Astrocyte (in vitro differentiated cells and primary cell): ENCODE data around the gene C17orf67. TPM values are rescaled to one million over a fixed set of nuclear protein-coding genes. Genes with fewer than 3 reads are reported as not detected.

Experiments used
- DNase-seq: peaks from one replicate; pipeline ENCODE4 v3.0.0-alpha.2; 2010; ENCODE audit warnings: low read depth
- FAIRE-seq: peaks from 2 replicates; lab custom pipeline; 2011; peaks lifted over from hg19 to GRCh38; lab: Jason Lieb, UNC
- H2AFZ ChIP-seq: 2 replicates; pipeline ENCODE4 v1.6.0; 2012; ENCODE audit warnings: low read depth, low read length, inconsistent platforms
- H3K27ac ChIP-seq: 2 replicates; pipeline ENCODE4 v1.5.1; 2011; ENCODE audit warnings: low read depth, low read length, inconsistent platforms
- H3K27me3 ChIP-seq: 2 replicates; pipeline ENCODE4 v1.6.0; 2011; ENCODE audit warnings: low read length, inconsistent platforms; ENCODE audit not compliant: insufficient read depth
- H3K36me3 ChIP-seq: 2 replicates; pipeline ENCODE4 v1.5.1; 2011; ENCODE audit warnings: low read length, inconsistent platforms; ENCODE audit not compliant: insufficient read depth
- H3K4me1 ChIP-seq: 2 replicates; pipeline ENCODE4 v1.5.1; 2011; ENCODE audit warnings: low read length, inconsistent platforms; ENCODE audit not compliant: insufficient read depth
- H3K4me2 ChIP-seq: 2 replicates; pipeline ENCODE4 v1.6.0; 2012; ENCODE audit warnings: low read length, inconsistent platforms
- H3K4me3 ChIP-seq: 2 replicates; pipeline ENCODE4 v1.5.1; 2011; ENCODE audit warnings: low read depth, mild to moderate bottlenecking, low read length, inconsistent platforms; ENCODE audit not compliant: insufficient read depth
- H3K79me2 ChIP-seq: 2 replicates; pipeline ENCODE4 v1.6.0; 2012; ENCODE audit warnings: mild to moderate bottlenecking, low read length, inconsistent platforms; ENCODE audit not compliant: insufficient read depth
- H3K9ac ChIP-seq: 2 replicates; pipeline ENCODE4 v1.6.0; 2012; ENCODE audit warnings: mild to moderate bottlenecking, low read length, inconsistent platforms
- H3K9me3 ChIP-seq: 2 replicates; pipeline ENCODE4 v1.5.1; 2012; ENCODE audit warnings: low read depth, mild to moderate bottlenecking, low read length, inconsistent platforms; ENCODE audit not compliant: insufficient read depth
- H4K20me1 ChIP-seq: 2 replicates; pipeline ENCODE4 v1.6.0; 2012; ENCODE audit warnings: low read length, inconsistent platforms; ENCODE audit not compliant: insufficient read depth
- H3K27ac Mint-ChIP-seq: one replicate; pipeline ENCODE4 v1.8.0; 2021; ENCODE audit warnings: mild to moderate bottlenecking, mixed read lengths; ENCODE audit not compliant: unreplicated experiment
- H3K27me3 Mint-ChIP-seq: one replicate; pipeline ENCODE4 v1.8.0; 2021; ENCODE audit warnings: low read depth, mixed read lengths; ENCODE audit not compliant: unreplicated experiment
- H3K36me3 Mint-ChIP-seq: one replicate; pipeline ENCODE4 v1.8.0; 2021; ENCODE audit warnings: low read depth, mixed read lengths; ENCODE audit not compliant: unreplicated experiment
- H3K4me1 Mint-ChIP-seq: one replicate; pipeline ENCODE4 v1.8.0; 2021; ENCODE audit warnings: low read depth, mixed read lengths; ENCODE audit not compliant: unreplicated experiment
- H3K4me3 Mint-ChIP-seq: one replicate; pipeline ENCODE4 v1.8.0; 2021; ENCODE audit warnings: mild to moderate bottlenecking, moderate library complexity, mixed read lengths; ENCODE audit not compliant: unreplicated experiment
- H3K9me3 Mint-ChIP-seq: one replicate; pipeline ENCODE4 v1.8.0; 2021; ENCODE audit warnings: mild to moderate bottlenecking, mixed read lengths; ENCODE audit not compliant: unreplicated experiment
- EZH2 ChIP-seq: IDR thresholded peaks from 2 replicates; pipeline ENCODE4 v1.6.1; 2012; ENCODE audit warnings: mild to moderate bottlenecking, low read length, inconsistent platforms; ENCODE audit not compliant: insufficient read depth
- total RNA-seq: library from RNA; stranded (reverse); gene quantifications from 2 replicates; pipeline ENCODE4 v1.2.1, GENCODE V29; 2021
- TF ChIP-seq, protein P1 (sequence below): IDR thresholded peaks from 2 replicates; pipeline ENCODE4 v1.5.1; 2011; ENCODE audit warnings: low read depth, mild to moderate bottlenecking, inconsistent platforms, low read length, moderate library complexity; ENCODE audit not compliant: insufficient read depth

The C17orf67 gene
- total RNA-seq, 1 donor from 2014 or later: 2.8 TPM

DNA sequence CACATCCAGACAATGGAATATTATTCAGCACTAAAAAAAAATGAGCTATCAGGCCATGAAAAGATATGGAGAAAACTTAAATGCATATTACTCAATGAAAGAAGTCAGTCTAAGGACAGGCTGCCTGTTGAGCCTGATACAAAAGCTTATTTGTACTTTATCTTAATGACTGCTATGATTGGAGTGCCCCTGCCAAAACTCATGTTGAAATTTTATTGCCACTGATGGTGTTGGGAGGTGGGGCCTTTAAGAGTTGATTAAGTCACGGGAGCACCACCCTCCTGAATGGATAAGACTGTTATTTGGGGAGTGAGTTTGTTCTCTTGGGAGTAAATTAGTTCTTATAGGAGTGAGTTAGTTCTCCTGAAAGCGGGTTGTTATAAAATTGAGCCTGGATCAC, 9.9 kb downstream of the C17orf67 start:
- Histone ChIP-seq H3K27ac (no peak overlapping the region), H3K4me2 (no peak overlapping the region), H2AFZ (no peak overlapping the region), H3K9ac (no peak overlapping the region), H4K20me1 (no peaks in the 10 kb centered on the region), H3K27me3 (no peaks in the 10 kb centered on the region), H3K79me2 (no peaks in the 10 kb centered on the region), H3K4me3 (no peak overlapping the region), H3K9me3 (no peaks in the 10 kb centered on the region), H3K4me1 (no peaks in the 10 kb centered on the region), H3K36me3 (no peaks in the 10 kb centered on the region)
- no peak for FAIRE-seq
- H3K4me1 Mint-ChIP-seq: no peaks in the 10 kb centered on the region
- TF ChIP-seq, protein P1, sequence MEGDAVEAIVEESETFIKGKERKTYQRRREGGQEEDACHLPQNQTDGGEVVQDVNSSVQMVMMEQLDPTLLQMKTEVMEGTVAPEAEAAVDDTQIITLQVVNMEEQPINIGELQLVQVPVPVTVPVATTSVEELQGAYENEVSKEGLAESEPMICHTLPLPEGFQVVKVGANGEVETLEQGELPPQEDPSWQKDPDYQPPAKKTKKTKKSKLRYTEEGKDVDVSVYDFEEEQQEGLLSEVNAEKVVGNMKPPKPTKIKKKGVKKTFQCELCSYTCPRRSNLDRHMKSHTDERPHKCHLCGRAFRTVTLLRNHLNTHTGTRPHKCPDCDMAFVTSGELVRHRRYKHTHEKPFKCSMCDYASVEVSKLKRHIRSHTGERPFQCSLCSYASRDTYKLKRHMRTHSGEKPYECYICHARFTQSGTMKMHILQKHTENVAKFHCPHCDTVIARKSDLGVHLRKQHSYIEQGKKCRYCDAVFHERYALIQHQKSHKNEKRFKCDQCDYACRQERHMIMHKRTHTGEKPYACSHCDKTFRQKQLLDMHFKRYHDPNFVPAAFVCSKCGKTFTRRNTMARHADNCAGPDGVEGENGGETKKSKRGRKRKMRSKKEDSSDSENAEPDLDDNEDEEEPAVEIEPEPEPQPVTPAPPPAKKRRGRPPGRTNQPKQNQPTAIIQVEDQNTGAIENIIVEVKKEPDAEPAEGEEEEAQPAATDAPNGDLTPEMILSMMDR: no peak
- TF ChIP-seq EZH2: no peak
- peaks cover 9% of the 10 kb centered on the region for H3K36me3 Mint-ChIP-seq
- H3K27me3 Mint-ChIP-seq: no peaks in the 10 kb centered on the region
- no peak overlapping the region for H3K4me3 Mint-ChIP-seq
- H3K9me3 Mint-ChIP-seq: no peaks in the 10 kb centered on the region
- no peak overlapping the region for H3K27ac Mint-ChIP-seq
- no peak for DNase-seq

DNA sequence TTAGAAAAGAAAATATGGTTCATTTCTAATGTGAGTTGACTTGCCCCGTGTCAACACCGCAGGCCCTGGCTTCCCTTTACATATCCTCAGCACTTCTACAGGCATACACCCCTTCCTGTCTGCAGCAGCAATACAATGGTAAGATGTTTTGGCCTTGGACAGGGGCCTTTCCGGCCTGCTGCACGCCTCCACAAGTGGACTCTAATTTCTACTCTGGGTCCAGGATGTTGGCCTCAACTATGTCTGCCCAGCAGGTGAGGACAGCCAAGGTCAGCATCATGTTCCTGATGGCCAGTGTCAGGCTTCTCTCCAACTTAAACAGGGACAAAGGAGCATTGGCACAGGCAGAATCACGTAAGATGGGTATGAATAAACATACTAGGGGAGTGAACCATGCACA, 11.0 kb downstream of the C17orf67 start:
- Histone ChIP-seq H3K9me3 (no peaks in the 10 kb centered on the region), H3K4me1 (no peaks in the 10 kb centered on the region), H2AFZ (no peak overlapping the region), H3K4me3 (no peak overlapping the region), H3K27ac (no peak overlapping the region), H3K9ac (no peak overlapping the region), H4K20me1 (no peaks in the 10 kb centered on the region), H3K4me2 (no peak overlapping the region), H3K27me3 (no peaks in the 10 kb centered on the region), H3K36me3 (no peaks in the 10 kb centered on the region), H3K79me2 (no peaks in the 10 kb centered on the region)
- peaks cover 9% of the 10 kb centered on the region for H3K36me3 Mint-ChIP-seq
- H3K27me3 Mint-ChIP-seq: no peaks in the 10 kb centered on the region
- H3K9me3 Mint-ChIP-seq: no peaks in the 10 kb centered on the region
- no peak overlapping the region for H3K27ac Mint-ChIP-seq
- no peak overlapping the region for H3K4me3 Mint-ChIP-seq
- DNase-seq (no peak), FAIRE-seq (no peak)
- no peak for TF ChIP-seq EZH2
- TF ChIP-seq, protein P1: no peak
- no peaks in the 10 kb centered on the region for H3K4me1 Mint-ChIP-seq

DNA sequence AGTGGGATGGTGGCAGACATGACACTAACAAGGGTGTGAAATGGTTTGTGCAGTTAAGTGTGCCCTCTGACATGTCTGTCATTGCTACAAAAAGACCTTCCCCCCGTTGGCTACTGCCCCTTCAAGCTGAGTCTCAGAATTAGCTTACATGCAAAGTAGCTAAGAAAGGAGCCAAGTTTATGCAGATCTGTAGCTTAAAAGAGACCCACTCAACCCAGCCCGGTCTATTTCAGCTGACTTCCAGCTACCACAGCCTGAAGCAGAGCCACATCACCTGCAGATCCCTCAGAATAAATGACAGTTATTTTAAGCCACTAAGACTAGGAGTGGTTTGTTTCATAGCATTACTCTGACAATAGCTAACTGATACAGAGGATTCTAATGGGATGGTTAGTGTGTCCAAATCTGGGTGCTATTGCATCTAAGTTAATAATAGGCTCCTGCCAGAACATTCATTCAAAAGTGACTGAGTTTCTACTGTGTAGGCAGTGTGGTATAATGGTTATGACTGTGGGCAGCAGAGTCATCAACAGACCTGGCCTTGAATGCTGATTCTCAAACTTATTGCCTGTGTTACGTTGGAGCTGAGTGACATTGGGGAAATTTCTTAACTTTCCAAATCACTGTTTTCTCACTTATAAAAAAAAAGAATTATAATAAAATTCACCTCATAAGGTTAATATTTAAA, 11.7 kb downstream of the C17orf67 start:
- H3K36me3 ChIP-seq: no peaks in the 10 kb centered on the region
- no peaks in the 10 kb centered on the region for H3K9me3 Mint-ChIP-seq
- no peaks in the 10 kb centered on the region for H3K27me3 ChIP-seq
- no peaks in the 10 kb centered on the region for H3K4me1 Mint-ChIP-seq
- no peaks in the 10 kb centered on the region for H3K27me3 Mint-ChIP-seq
- H3K9me3 ChIP-seq: no peaks in the 10 kb centered on the region
- no peak overlapping the region for H3K4me2 ChIP-seq
- no peak overlapping the region for H3K27ac Mint-ChIP-seq
- H3K4me1 ChIP-seq: no peaks in the 10 kb centered on the region
- no peak overlapping the region for H3K4me3 Mint-ChIP-seq
- TF ChIP-seq, protein P1: no peak
- no peak for TF ChIP-seq EZH2
- no peak overlapping the region for H2AFZ ChIP-seq
- H3K4me3 ChIP-seq: no peak overlapping the region
- FAIRE-seq: no peak
- peaks cover 9% of the 10 kb centered on the region for H3K36me3 Mint-ChIP-seq
- H3K27ac ChIP-seq: no peak overlapping the region
- no peak for DNase-seq
- H4K20me1 ChIP-seq: no peaks in the 10 kb centered on the region
- H3K9ac ChIP-seq: no peak overlapping the region
- H3K79me2 ChIP-seq: no peaks in the 10 kb centered on the region
